Psoas muscle (tissue), 8 donors: ENCODE measurements around the gene INTS1. TPM values are rescaled to one million over a fixed set of nuclear protein-coding genes. Genes with fewer than 3 reads are reported as not detected.
A peak's percentile ranks its signal among the peaks of the same experiment; 100 is the strongest.

ENCODE experiments used
- ATAC-seq, 4 donors: fragments of 200-7000 bp; cut with Tn5 transposase; one replicate each; pipeline ENCODE4 v1.9.1; 2020; ENCODE audit warnings: moderate library complexity in 3 of 4, mild to moderate bottlenecking in 2 of 4
- DNase-seq, 2 donors: peaks; one replicate each; pipeline ENCODE4 v3.0.0-alpha.2; 2020
- H3K27ac ChIP-seq: fragments of 200-600 bp; one replicate; pipeline ENCODE4 v1.8.0; 2022
- H3K27me3 ChIP-seq, 3 donors: fragments of 200-600 bp in 1 of 3; one replicate each; pipeline versions ENCODE4 v1.6.1 to v1.8.0; 2013 to 2022; ENCODE audit warnings: low read length in 2 of 3, mild to moderate bottlenecking in 2 of 3, moderate library complexity in 1 of 3; ENCODE audit not compliant: insufficient read depth in 3 of 3
- H3K36me3 ChIP-seq, 2 donors: fragments of 200-600 bp in 1 of 2; one replicate each; pipeline versions ENCODE4 v1.6.1 to v1.8.0; 2013 to 2022; ENCODE audit warnings: low read depth in 1 of 2, mild to moderate bottlenecking in 1 of 2, moderate library complexity in 1 of 2; ENCODE audit not compliant: insufficient read depth in 1 of 2
- H3K4me1 ChIP-seq: fragments of 200-600 bp; one replicate; pipeline ENCODE4 v1.8.0; 2022
- H3K4me3 ChIP-seq: fragments of 200-600 bp; one replicate; pipeline ENCODE4 v1.8.0; 2022; ENCODE audit warnings: mild to moderate bottlenecking
- H3K9me3 ChIP-seq: fragments of 200-600 bp; one replicate; pipeline ENCODE4 v1.8.0; 2022
- CTCF ChIP-seq: fragments of 200-600 bp; IDR thresholded peaks from one replicate; pipeline ENCODE4 v1.8.0; 2022; ENCODE audit warnings: antibody characterized with exemption
- WGBS, 3 donors: extraction: QIAGEN DNeasy Blood & Tissue Kit; methylation state at CpG; one replicate each; pipeline versions ENCODE4 v1.1.6 to v1.1.7; 2013; 5-methylcytosine and 5-hydroxymethylcytosine counted together
- intact Hi-C, 2 donors: fragments of 100-400 bp; cut with DNase I; formaldehyde crosslinking; loops; one replicate each; pipeline versions ENCODE4 v1.11.0 to v1.14.2; 2022
- polyA plus RNA-seq, 3 donors: library from polyadenylated mRNA; stranded (reverse); fragments of 200-250 nt; gene quantifications; one replicate each; pipeline ENCODE4 v1.2.3, GENCODE V29; 2013
- total RNA-seq, 4 donors: library from RNA; stranded (reverse); fragmentation: NEBNext Ultra II Directional in 2 of 4; extraction: Animal tissue kit (Norgen Biotek cat#: 25700) in 2 of 4; gene quantifications; one replicate each; pipeline versions ENCODE4 v1.2.1 to v1.2.4, GENCODE V29; 2021 to 2023
- donor health status: healthy with polysubstance abuse.
- donor health status: DM: no; HTN: no; CAD: no; lungs with moderate emphysema.
- donor health status: Bipolar disorder and iron deficiency.
- donor health status: healthy.
- donor health status: DM: yes; HTN: yes; CAD: no.
- donor health status: DM: no; HTN: no; CAD: no.
- donor health status: DM: no; HTN: no; CAD: no.
- donor health status: DM: yes; HTN: yes; CAD: no.

Gene INTS1
- total and polyA plus RNA-seq, 7 donors, result 38.8 to 77.6 (median 64.0) TPM

GRCh38 chr7:1526271-1526754 is 22.1 kb upstream of the INTS1 start:
- Histone ChIP-seq H3K4me1 (no peaks in the 10 kb centered on the region), H3K36me3 (no peaks in the 10 kb centered on the region), H3K27me3 (peaks cover 0 to 2% (median 0%) of the 10 kb centered on the region in 3 donors), H3K27ac (no peak overlapping the region), H3K4me3 (no peak overlapping the region), H3K9me3 (no peaks in the 10 kb centered on the region)
- no peak for TF ChIP-seq CTCF
- no peak for ATAC-seq
- no peak for DNase-seq
- intact Hi-C loops, result no loop called here
- WGBS, 3 donors, result 34 to 52% (median 49%) methylated on average over 5 to 6 of the region's 6 CpGs

GRCh38 chr7:1525409-1525808 is 21.2 kb upstream of the INTS1 start:
- WGBS, 3 donors, result 89 to 92% (median 89%) methylated on average over 6 of the region's 6 CpGs
- TF ChIP-seq CTCF, result no peak
- intact Hi-C loops, result no loop called here
- DNase-seq (no peak), ATAC-seq (no peak)
- H3K9me3 ChIP-seq, result no peaks in the 10 kb centered on the region
- peaks cover 0 to 2% (median 0%) of the 10 kb centered on the region in 3 donors for H3K27me3 ChIP-seq
- H3K4me3 ChIP-seq, result no peak overlapping the region
- no peaks in the 10 kb centered on the region for H3K4me1 ChIP-seq
- H3K36me3 ChIP-seq, result no peaks in the 10 kb centered on the region
- no peak overlapping the region for H3K27ac ChIP-seq

- H3K4me1 ChIP-seq, result no peaks in the 10 kb centered on the region
- DNase-seq, result peak in 1 of 2 donors; percentile 46
- TF ChIP-seq CTCF, result no peak
Observed at GRCh38 chr7:1523844-1524243, 19.7 kb upstream of the INTS1 start.

GRCh38 chr7:1523208-1523607 is 19.0 kb upstream of the INTS1 start:
- Histone ChIP-seq H3K9me3 (peaks cover 5% of the 10 kb centered on the region), H3K4me1 (no peaks in the 10 kb centered on the region), H3K4me3 (no peak overlapping the region), H3K27ac (no peak overlapping the region), H3K36me3 (no peaks in the 10 kb centered on the region), H3K27me3 (peaks cover 0 to 2% (median 0%) of the 10 kb centered on the region in 3 donors)
- intact Hi-C loops, result no loop called here
- no peak for TF ChIP-seq CTCF
- ATAC-seq (peak in 1 of 4 donors; percentile 19), DNase-seq (no peak)
- WGBS, 3 donors, result 38 to 41% (median 40%) methylated on average over 9 to 13 of the region's 13 CpGs

More at GRCh38 chr7:1523844-1524243, 19.7 kb upstream of the INTS1 start:
- Histone ChIP-seq H3K4me3 (no peak overlapping the region), H3K9me3 (peaks cover 5% of the 10 kb centered on the region), H3K36me3 (no peaks in the 10 kb centered on the region), H3K27me3 (peaks cover 0 to 2% (median 0%) of the 10 kb centered on the region in 3 donors), H3K27ac (no peak overlapping the region)
- intact Hi-C loops, result no loop called here
- WGBS, 3 donors, result 65 to 77% (median 68%) methylated on average over 16 to 17 of the region's 17 CpGs
- no peak for ATAC-seq

GRCh38 chr7:1521456-1521855 is 17.3 kb upstream of the INTS1 start:
- Histone ChIP-seq H3K4me1 (no peaks in the 10 kb centered on the region), H3K27me3 (peaks cover 0 to 2% (median 0%) of the 10 kb centered on the region in 3 donors), H3K4me3 (no peak overlapping the region), H3K27ac (no peak overlapping the region), H3K36me3 (no peaks in the 10 kb centered on the region), H3K9me3 (peaks cover 5% of the 10 kb centered on the region)
- WGBS, 3 donors, result 82 to 87% (median 84%) methylated on average over 11 of the region's 11 CpGs
- DNase-seq (no peak), ATAC-seq (no peak)
- intact Hi-C loops, result no loop called here
- TF ChIP-seq CTCF, result no peak
